ENCODE results near the gene ASB12.

Gene ASB12

GRCh38 chrX:64186974-64187761 lies 43.2 kb downstream of the ASB12 start:
- DNase-seq (ENCODE audit: low read depth): no peak

- DNase-seq (ENCODE audit: low read depth): no peak
Measured at GRCh38 chrX:64184396-64184795, 46.0 kb downstream of the ASB12 start.

DNA sequence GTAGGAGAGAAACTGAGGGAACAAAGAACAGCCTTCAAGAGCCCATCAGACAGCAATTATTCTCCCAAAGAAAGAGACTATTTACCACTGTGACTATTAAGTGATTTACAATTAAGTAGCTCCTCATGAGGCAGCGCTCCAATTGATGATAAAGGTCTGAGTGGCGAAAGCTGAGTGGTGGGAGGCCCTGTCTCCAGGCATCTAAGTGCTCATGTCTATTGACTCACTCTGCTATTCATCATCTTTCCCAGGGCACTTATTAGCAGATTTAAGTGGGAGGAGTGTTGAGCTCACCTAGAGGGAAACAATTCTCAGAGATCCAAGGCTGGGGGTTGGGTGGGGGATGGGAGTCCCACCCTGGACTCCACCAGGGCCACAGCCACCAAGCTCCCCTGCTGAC lies 48.2 kb downstream of the ASB12 start:
- DNase-seq (ENCODE audit: low read depth): no peak

- DNase-seq (ENCODE audit: low read depth): no peak
Measured at GRCh38 chrX:64176876-64177275, 53.5 kb downstream of the ASB12 start.
